ENCODE data around the gene CYP1A2. TPM values are rescaled to one million over a fixed set of nuclear protein-coding genes. Genes with fewer than 3 reads are reported as not detected.

CYP1A2 gene
- total RNA-seq, 1 donor from 2014 or later, result not detected

GRCh38 chr15:74773329-74773728 is 24.7 kb downstream of the CYP1A2 start:
- no peak for DNase-seq
- intact Hi-C loops (cut with micrococcal nuclease), result loop anchor here (5.0 kb wide), 1 partner anchor 179 kb away; no protein-coding TSS in a partner anchor
- no peak for ATAC-seq

GRCh38 chr15:74773731-74774252 is 25.1 kb downstream of the CYP1A2 start:
- ATAC-seq (no peak), DNase-seq (no peak)
- intact Hi-C loops (cut with micrococcal nuclease), result loop anchor here (5.0 kb wide), 1 partner anchor 179 kb away; no protein-coding TSS in a partner anchor

GRCh38 chr15:74775132-74775562 is 26.5 kb downstream of the CYP1A2 start:
- intact Hi-C loops (cut with micrococcal nuclease), result no loop called here
- ATAC-seq (no peak), DNase-seq (no peak)

GRCh38 chr15:74775894-74776293 is 27.2 kb downstream of the CYP1A2 start:
- no peak for ATAC-seq
- intact Hi-C loops (cut with micrococcal nuclease), result no loop called here
- DNase-seq, result no peak

- DNase-seq, result peak; percentile 41
- peak; percentile 5 for ATAC-seq
- intact Hi-C loops (cut with micrococcal nuclease), result no loop called here
These were observed 28.4 kb downstream of the CYP1A2 start for GRCh38 chr15:74776821-74777768.

GRCh38 chr15:74777769-74778598 is 29.3 kb downstream of the CYP1A2 start:
- intact Hi-C loops (cut with micrococcal nuclease), result no loop called here
- ATAC-seq (no peak), DNase-seq (no peak)

GRCh38 chr15:74778599-74778970 is 29.9 kb downstream of the CYP1A2 start:
- DNase-seq (no peak), ATAC-seq (no peak)
- intact Hi-C loops (cut with micrococcal nuclease), result no loop called here

- intact Hi-C loops (cut with micrococcal nuclease), result no loop called here
These were observed 30.6 kb downstream of the CYP1A2 start for GRCh38 chr15:74779162-74779648.

GRCh38 chr15:74780523-74781430 is 32.1 kb downstream of the CYP1A2 start:
- DNase-seq (no peak), ATAC-seq (no peak)
- intact Hi-C loops (cut with micrococcal nuclease), result no loop called here

More at GRCh38 chr15:74779162-74779648, 30.6 kb downstream of the CYP1A2 start:
- no peak for DNase-seq
- no peak for ATAC-seq

- intact Hi-C loops (cut with micrococcal nuclease), result no loop called here
- ATAC-seq (peak; percentile 51), DNase-seq (peak; percentile 91)
These were observed 33.0 kb downstream of the CYP1A2 start, which contains the start of gene CSK for GRCh38 chr15:74781431-74782258. CSK (plus strand) TSS chr15:74782080; CDS start chr15:74798298, 16,218 bp downstream.

GRCh38 chr15:74782259-74783071 is 33.8 kb downstream of the CYP1A2 start:
- ATAC-seq (peak; percentile 9), DNase-seq (peak; percentile 74)
- intact Hi-C loops (cut with micrococcal nuclease), result no loop called here

- DNase-seq, result peak; percentile 48
- intact Hi-C loops (cut with micrococcal nuclease), result no loop called here
- peak; percentile 0 for ATAC-seq
These were observed 34.6 kb downstream of the CYP1A2 start for GRCh38 chr15:74783072-74783807.

- intact Hi-C loops (cut with micrococcal nuclease), result no loop called here
- ATAC-seq, result no peak
- no peak for DNase-seq
These were observed 35.1 kb downstream of the CYP1A2 start for GRCh38 chr15:74783808-74784175.

GRCh38 chr15:74784426-74785193 is 36.0 kb downstream of the CYP1A2 start:
- ATAC-seq (no peak), DNase-seq (no peak)
- intact Hi-C loops (cut with micrococcal nuclease), result no loop called here
